NB4 (cell line): Measurements from ENCODE around the gene CUZD1.
A peak's percentile ranks its signal among the peaks of the same experiment; 100 is the strongest.
"Not testable (repeated sequence)": the region's sequence is repeated elsewhere in the genome, so short reads cannot be mapped to it uniquely, and the experiment has no call there.

ENCODE experiments used
- DNase-seq: peaks from one replicate; pipeline ENCODE4 v3.0.0; 2010; ENCODE audit warnings: low read depth
- H3K4me3 ChIP-seq: one replicate; pipeline ENCODE4 v1.5.1; 2011; ENCODE audit warnings: mild to moderate bottlenecking, low read depth, low read length, moderate library complexity
- MYC ChIP-seq: IDR thresholded peaks from 2 replicates; pipeline ENCODE4 v1.6.1; 2011; ENCODE audit warnings: low read depth, low read length
- POLR2A ChIP-seq: IDR thresholded peaks from 2 replicates; pipeline ENCODE4 v1.6.1; 2011; ENCODE audit warnings: mild to moderate bottlenecking; ENCODE audit not compliant: insufficient read length; ENCODE audit errors: extremely low read depth
- TF ChIP-seq, protein P1 (sequence below): IDR thresholded peaks from one replicate; pipeline ENCODE4 v1.5.1; 2012; ENCODE audit warnings: low read depth, low read length
- TF ChIP-seq, protein P2 (sequence below): IDR thresholded peaks from 2 replicates; pipeline ENCODE4 v1.6.1; 2011; ENCODE audit warnings: low read depth, low read length

The CUZD1 gene

DNA sequence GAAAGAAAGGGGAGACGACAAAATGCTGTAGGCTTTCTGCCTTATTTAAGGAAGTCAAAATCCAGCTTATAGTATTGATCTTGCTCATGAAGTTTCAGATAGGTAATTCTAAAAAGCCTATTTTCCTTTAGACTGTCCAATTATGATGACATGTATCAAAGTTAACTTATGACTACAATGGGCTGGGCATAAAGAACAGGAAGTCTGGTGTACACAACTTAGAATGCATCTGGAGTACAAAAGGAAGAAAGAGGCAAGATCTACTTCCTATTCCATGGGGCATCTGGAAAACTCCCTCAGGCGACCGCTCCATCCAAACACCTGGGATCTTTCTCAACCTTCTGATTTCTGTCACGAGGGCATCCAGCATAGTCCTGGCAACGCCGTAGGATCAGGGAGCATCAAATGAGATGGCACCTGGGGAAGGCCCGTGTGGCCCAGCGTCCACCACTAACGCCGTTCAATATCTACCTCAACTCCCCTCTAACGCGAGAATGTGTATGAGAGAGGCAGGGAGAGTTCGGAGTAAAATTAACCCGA, 33.2 kb upstream of the CUZD1 start:
- DNase-seq: peak; percentile 35
- peak overlapping the region; percentile 86 for H3K4me3 ChIP-seq
- TF ChIP-seq POLR2A (no peak), MYC (no peak)
- TF ChIP-seq, protein P1, sequence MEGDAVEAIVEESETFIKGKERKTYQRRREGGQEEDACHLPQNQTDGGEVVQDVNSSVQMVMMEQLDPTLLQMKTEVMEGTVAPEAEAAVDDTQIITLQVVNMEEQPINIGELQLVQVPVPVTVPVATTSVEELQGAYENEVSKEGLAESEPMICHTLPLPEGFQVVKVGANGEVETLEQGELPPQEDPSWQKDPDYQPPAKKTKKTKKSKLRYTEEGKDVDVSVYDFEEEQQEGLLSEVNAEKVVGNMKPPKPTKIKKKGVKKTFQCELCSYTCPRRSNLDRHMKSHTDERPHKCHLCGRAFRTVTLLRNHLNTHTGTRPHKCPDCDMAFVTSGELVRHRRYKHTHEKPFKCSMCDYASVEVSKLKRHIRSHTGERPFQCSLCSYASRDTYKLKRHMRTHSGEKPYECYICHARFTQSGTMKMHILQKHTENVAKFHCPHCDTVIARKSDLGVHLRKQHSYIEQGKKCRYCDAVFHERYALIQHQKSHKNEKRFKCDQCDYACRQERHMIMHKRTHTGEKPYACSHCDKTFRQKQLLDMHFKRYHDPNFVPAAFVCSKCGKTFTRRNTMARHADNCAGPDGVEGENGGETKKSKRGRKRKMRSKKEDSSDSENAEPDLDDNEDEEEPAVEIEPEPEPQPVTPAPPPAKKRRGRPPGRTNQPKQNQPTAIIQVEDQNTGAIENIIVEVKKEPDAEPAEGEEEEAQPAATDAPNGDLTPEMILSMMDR: no peak
- TF ChIP-seq, protein P2, sequence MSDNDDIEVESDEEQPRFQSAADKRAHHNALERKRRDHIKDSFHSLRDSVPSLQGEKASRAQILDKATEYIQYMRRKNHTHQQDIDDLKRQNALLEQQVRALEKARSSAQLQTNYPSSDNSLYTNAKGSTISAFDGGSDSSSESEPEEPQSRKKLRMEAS: no peak

DNA sequence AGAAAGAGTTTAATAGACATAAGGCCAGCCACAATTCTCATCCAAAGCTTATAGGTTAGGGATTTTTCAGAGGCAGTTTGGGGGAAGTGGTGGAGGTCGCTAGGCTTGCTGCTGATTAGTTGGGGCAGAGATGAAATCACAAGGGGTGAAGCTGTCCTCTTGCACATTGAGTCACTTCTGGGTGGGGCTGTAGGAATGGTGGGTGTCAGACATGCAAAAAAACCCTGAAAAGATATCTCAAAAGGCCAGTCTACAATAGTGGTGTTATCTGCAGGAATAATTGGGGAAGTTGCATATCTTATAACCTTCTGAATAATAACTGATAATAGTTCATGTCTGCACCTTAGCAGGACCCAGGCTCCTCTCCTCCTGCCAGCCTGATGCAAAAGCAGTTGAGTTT, 31.6 kb upstream of the CUZD1 start:
- DNase-seq: no peak
- no peak overlapping the region for H3K4me3 ChIP-seq
- TF ChIP-seq, protein P2: no peak
- no peak for TF ChIP-seq MYC

DNA sequence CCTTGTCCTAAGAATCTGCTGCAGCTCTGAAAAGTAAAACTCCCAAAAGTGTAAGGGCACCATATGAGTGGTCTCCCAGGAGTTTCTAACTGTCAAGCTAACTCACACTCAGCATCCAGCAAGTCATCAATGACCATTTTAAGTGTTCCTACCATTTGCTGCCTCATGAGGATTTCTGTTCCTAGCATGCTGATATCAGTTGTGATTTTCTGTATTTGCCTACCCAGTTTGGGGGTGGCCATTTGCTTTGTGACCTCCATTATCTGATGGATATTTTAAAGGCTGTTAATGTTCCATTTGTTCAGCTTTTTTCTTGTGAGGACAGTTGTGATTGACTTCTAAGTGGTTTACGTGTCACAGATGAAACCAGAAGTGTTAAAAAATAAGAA, 30.8 kb upstream of the CUZD1 start:
- no peak for DNase-seq
- no peak overlapping the region for H3K4me3 ChIP-seq
- TF ChIP-seq POLR2A (no peak), MYC (no peak)
- TF ChIP-seq, protein P1: no peak
- TF ChIP-seq, protein P2: no peak

DNA sequence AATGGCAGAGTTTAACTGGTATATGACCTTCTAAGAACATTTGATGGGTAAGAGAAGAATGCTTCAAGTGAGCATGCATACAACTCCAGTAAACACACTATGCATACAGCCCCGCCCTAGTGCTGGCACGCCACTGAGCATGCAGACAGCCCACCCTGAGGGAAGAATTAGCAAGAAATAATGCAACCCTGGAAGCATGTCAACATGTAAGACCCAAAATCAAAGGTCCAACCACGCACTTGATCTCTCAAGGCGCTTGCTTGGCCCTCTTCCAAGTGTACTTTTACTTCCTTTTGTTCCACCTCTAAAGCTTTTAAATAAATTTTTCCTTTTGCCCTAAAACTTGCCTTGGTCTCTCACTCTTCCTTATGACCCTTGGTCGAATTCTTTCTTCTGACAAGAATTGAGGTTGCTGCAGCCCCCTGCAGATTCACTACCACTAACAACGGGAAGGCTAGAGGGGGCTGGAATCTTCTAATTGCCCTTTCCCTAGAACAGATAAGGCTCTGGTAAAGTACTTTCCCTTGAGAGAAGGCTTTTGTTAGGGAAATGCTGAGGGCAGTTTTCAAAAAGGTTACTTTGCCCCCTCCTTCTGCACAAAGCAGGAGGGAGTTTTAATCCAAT, 30.3 kb upstream of the CUZD1 start:
- TF ChIP-seq, protein P2: no peak
- TF ChIP-seq, protein P1: no peak
- no peak for TF ChIP-seq POLR2A
- no peak for TF ChIP-seq MYC
- DNase-seq: no peak
- no peak overlapping the region for H3K4me3 ChIP-seq

DNA sequence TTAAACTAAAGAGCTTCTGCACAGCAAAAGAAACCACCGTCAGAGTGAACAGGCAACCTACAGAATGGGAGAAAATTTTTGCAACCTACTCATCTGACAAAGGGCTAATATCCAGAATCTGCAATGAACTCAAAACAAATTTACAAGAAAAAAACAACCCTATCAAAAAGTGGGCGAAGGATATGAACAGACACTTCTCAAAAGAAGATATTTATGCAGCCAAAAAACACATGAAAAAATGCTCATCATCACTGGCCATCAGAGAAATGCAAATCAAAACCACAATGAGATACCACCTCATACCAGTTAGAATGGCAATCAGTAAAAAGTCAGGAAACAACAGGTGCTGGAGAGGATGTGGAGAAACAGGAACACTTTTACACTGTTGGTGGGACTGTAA, 26.3 kb upstream of the CUZD1 start:
- not testable (repeated sequence) for DNase-seq

DNA sequence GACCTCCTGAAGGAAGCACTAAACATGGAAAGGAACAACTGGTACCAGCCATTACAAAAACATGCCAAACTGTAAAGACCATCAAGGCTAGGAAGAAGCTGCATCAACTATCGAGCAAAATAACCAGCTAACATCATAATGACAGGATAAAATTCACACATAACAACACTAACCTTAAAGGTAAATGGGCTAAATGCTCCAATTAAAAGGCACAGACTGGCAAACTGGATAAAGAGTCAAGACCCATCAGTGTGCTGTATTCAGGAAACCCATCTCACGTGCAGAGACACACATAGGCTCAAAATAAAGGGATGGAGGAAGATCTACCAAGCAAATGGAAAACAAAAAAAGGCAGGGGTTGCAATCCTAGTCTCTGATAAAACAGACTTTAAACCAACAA, 23.1 kb upstream of the CUZD1 start:
- not testable (repeated sequence) for DNase-seq, H3K4me3 ChIP-seq

More for the DNA sequence above, 26.3 kb upstream of the CUZD1 start:
- not testable (repeated sequence) for H3K4me3 ChIP-seq

DNA sequence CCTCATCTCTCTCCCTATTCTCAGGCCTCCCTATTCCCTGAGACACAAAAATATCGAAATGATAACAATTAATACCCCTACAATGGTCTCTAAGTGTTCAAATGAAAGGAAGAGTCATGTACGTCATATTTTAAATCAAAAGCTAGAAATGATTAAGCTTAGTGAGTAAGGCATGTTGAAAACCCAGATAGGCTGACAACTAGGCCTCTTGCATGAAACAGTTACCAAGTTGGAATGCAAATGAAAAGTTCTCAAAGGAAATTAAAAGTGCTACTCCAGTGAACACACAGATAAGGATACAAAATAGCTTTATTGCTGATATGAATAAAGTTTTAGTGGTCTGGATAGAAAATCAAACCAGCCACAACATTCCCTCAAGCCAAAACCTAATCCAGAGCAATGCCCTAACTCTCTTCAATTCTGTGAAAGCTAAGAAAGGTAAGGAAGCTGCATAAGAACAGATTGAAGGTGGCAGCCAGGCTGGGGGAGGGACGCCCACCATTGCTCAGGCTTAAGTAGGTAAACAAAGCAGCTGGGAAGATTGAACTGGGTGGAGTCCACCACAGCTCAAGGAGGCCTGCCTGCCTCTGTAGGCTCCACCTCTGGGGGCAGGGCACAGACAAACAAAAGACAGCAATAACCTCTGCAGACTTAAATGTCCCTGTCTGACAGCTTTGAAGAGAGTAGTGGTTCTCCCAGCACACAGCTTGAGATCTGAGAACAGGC, 21.3 kb upstream of the CUZD1 start:
- not testable (repeated sequence) for DNase-seq

DNA sequence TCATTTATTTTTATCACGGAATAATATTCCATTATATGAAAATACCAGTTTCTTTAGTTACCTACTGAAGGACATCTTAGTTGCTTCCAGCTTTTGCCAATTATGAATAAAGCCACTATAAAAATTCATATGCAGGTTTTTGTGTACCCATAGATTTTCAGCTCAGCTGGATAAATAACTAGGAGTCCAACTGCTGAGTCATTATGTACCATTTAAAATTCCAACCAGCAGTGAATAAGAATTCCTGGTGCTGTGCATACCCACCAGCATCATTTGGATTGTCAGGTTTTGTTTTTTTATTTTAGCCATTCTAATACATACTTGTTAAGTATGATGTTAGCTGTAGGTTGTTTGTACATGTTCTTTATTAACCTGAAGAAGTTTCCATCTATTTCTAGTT, 19.2 kb upstream of the CUZD1 start:
- TF ChIP-seq, protein P2: no peak
- TF ChIP-seq, protein P1: no peak
- TF ChIP-seq POLR2A: no peak
- no peak for TF ChIP-seq MYC
- no peak for DNase-seq
- no peak overlapping the region for H3K4me3 ChIP-seq

More for the DNA sequence above, 21.3 kb upstream of the CUZD1 start:
- not testable (repeated sequence) for H3K4me3 ChIP-seq
